PC-3 (cell line): Measurements from ENCODE around the gene TRIM25. TPM values are rescaled to one million over a fixed set of nuclear protein-coding genes. Genes with fewer than 3 reads are reported as not detected.

Experiments
- ATAC-seq: fragments of 200-7000 bp; cut with Tn5 transposase; 2 replicates; pipeline ENCODE4 v1.9.1; 2020; ENCODE audit warnings: mild to moderate bottlenecking, moderate library complexity
- BruUV-seq: library from RNA; stranded (reverse); fragments of 400-500 nt; replicated peaks from 2 replicates; lab custom pipeline; 2021; lab: Mats Ljungman, UMichigan
- CTCF ChIA-PET: fragments of 300-600 bp; sonication (Branson Sonifier 250); formaldehyde crosslinking; loops from one replicate; lab custom pipeline; 2022; ENCODE audit warnings: antibody characterized with exemption; lab: Charles Lee
- POLR2A ChIA-PET: fragments of 300-600 bp; sonication (Branson Sonifier 250); formaldehyde crosslinking; loops from one replicate; lab custom pipeline; 2022; ENCODE audit warnings: antibody characterized with exemption; ENCODE audit not compliant: unreplicated experiment; lab: Charles Lee
- DNase-seq: peaks from one replicate; pipeline ENCODE4 v3.0.0-alpha.2; 2015
- H2AFZ ChIP-seq: fragments of 300-600 bp; sonication (generic); 2 replicates; pipeline ENCODE4 v1.6.0; 2016; ENCODE audit warnings: antibody characterized with exemption, low read length
- H3F3A ChIP-seq: fragments of 300-600 bp; sonication (generic); one replicate; pipeline ENCODE4 v1.6.0; 2017; ENCODE audit warnings: antibody characterized with exemption, low read length, control low read depth, mild to moderate bottlenecking; ENCODE audit not compliant: unreplicated experiment
- H3K27ac ChIP-seq: fragments of 300-600 bp; sonication (generic); 2 replicates; pipeline ENCODE4 v1.5.1; 2016; ENCODE audit warnings: mild to moderate bottlenecking, low read length
- H3K27me3 ChIP-seq: fragments of 300-600 bp; sonication (generic); 2 replicates; pipeline ENCODE4 v1.6.1; 2016; ENCODE audit warnings: low read length, mixed read lengths
- H3K36me3 ChIP-seq: fragments of 300-600 bp; sonication (generic); 2 replicates; pipeline ENCODE4 v1.6.1; 2016; ENCODE audit warnings: low read depth, mixed run types, low read length, mixed read lengths
- H3K4me1 ChIP-seq: fragments of 300-600 bp; sonication (generic); 2 replicates; pipeline ENCODE4 v1.5.1; 2016; ENCODE audit warnings: low read length; ENCODE audit not compliant: insufficient read depth
- H3K4me2 ChIP-seq: fragments of 300-600 bp; sonication (generic); 2 replicates; pipeline ENCODE4 v1.6.0; 2016; ENCODE audit warnings: low read length
- H3K4me3 ChIP-seq: fragments of 300-600 bp; sonication (generic); 2 replicates; pipeline ENCODE4 v1.5.1; 2016; ENCODE audit warnings: mild to moderate bottlenecking, low read length, mixed read lengths
- H3K79me2 ChIP-seq: fragments of 300-600 bp; sonication (generic); 2 replicates; pipeline ENCODE4 v1.6.1; 2017; ENCODE audit warnings: low read length, mixed read lengths
- H3K9ac ChIP-seq: fragments of 300-600 bp; sonication (generic); 2 replicates; pipeline ENCODE4 v1.6.0; 2016; ENCODE audit warnings: mild to moderate bottlenecking, low read length
- H3K9me2 ChIP-seq: fragments of 300-600 bp; sonication (generic); replicated peaks from 2 replicates; pipeline ENCODE4 v1.6.1; 2016; ENCODE audit warnings: mixed run types, low read length, mixed read lengths
- H3K9me3 ChIP-seq: fragments of 300-600 bp; sonication (generic); 2 replicates; pipeline ENCODE4 v1.6.1; 2016; ENCODE audit warnings: low read length, mixed read lengths
- H4K20me1 ChIP-seq: fragments of 300-600 bp; sonication (generic); 2 replicates; pipeline ENCODE4 v1.6.1; 2016; ENCODE audit warnings: low read length, mixed read lengths
- EZH2 ChIP-seq: fragments of 300-600 bp; sonication (generic); IDR thresholded peaks from one replicate; pipeline ENCODE4 v1.6.1; 2017; ENCODE audit warnings: antibody characterized with exemption, mild to moderate bottlenecking, low read length; ENCODE audit not compliant: unreplicated experiment
- EZH2phosphoT487 ChIP-seq: fragments of 300-600 bp; sonication (generic); IDR thresholded peaks from 2 replicates; pipeline ENCODE4 v1.6.1; 2018; ENCODE audit warnings: mild to moderate bottlenecking, antibody characterized with exemption, low read length, borderline replicate concordance
- intact Hi-C: fragments of 100-400 bp; cut with micrococcal nuclease; formaldehyde crosslinking; loops from 2 replicates; pipeline ENCODE4 v1.9.0; 2023
- total RNA-seq: library from RNA; depleted of rRNA; stranded (reverse); fragments of >200 nt; gene quantifications from 2 replicates; pipeline ENCODE4 v1.2.3, GENCODE V29; 2014
- TF ChIP-seq, protein P1 (sequence below): fragments of 300-600 bp; sonication (generic); conservative IDR thresholded peaks from 2 replicates; pipeline ENCODE4 v1.5.1; 2017; ENCODE audit warnings: antibody characterized with exemption, low read depth, mild to moderate bottlenecking, low read length

The TRIM25 gene
- total RNA-seq, 1 experiment from 2014 or later = 44.0 TPM

DNA sequence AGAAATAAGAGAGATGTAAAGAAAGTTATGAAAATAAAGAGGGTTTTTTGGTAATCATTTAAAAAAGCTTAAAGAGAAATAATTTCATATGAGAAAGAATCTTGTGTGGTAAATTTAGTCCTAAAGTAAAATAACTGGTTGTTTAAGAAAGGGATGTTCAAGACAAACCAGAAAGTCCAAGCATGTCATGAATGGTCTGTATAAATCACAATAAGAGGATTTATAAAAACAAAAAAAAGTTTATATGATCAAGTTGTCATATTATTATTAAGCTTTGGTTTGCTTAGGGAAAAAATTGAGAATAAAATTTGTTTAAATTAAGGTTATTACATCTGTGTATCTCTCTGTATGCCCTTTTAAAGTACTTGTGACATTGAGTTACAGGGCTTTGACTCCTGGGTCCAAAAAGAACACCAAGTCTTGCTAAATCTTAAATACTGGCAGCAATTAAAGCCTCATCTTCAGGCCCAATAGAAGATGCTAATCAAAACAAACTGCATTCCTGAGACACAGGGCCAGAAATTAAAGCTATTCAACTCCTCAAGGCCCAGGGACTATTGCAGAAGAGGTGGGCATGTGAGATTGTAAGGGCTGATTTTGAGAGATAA is 15.6 kb upstream of the TRIM25 start:
- POLR2A ChIA-PET = no interaction called here
- peaks cover 44% of the 10 kb centered on the region for H3K36me3 ChIP-seq
- H3K27me3 ChIP-seq = no peaks in the 10 kb centered on the region
- H3K4me2 ChIP-seq = no peak overlapping the region
- no peaks in the 10 kb centered on the region for H3K79me2 ChIP-seq
- DNase-seq (peak; percentile 42), ATAC-seq (no peak)
- no peaks in the 10 kb centered on the region for H3K4me1 ChIP-seq
- H3K9me3 ChIP-seq = peaks cover 32% of the 10 kb centered on the region
- no peak overlapping the region; the same call in 1 of the 2 replicates for H3K4me3 ChIP-seq
- BruUV-seq = no TSS peak
- intact Hi-C loops = no loop called here
- H2AFZ ChIP-seq = no peak overlapping the region
- no peaks in the 10 kb centered on the region for H4K20me1 ChIP-seq
- H3K27ac ChIP-seq = no peak overlapping the region
- no peaks in the 10 kb centered on the region for H3K9me2 ChIP-seq
- no peaks in the 10 kb centered on the region for H3F3A ChIP-seq
- CTCF ChIA-PET = no interaction called here
- TF ChIP-seq EZH2 (no peak), EZH2phosphoT487 (no peak)
- TF ChIP-seq, protein P1, sequence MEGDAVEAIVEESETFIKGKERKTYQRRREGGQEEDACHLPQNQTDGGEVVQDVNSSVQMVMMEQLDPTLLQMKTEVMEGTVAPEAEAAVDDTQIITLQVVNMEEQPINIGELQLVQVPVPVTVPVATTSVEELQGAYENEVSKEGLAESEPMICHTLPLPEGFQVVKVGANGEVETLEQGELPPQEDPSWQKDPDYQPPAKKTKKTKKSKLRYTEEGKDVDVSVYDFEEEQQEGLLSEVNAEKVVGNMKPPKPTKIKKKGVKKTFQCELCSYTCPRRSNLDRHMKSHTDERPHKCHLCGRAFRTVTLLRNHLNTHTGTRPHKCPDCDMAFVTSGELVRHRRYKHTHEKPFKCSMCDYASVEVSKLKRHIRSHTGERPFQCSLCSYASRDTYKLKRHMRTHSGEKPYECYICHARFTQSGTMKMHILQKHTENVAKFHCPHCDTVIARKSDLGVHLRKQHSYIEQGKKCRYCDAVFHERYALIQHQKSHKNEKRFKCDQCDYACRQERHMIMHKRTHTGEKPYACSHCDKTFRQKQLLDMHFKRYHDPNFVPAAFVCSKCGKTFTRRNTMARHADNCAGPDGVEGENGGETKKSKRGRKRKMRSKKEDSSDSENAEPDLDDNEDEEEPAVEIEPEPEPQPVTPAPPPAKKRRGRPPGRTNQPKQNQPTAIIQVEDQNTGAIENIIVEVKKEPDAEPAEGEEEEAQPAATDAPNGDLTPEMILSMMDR = no peak
- no peak overlapping the region for H3K9ac ChIP-seq

DNA sequence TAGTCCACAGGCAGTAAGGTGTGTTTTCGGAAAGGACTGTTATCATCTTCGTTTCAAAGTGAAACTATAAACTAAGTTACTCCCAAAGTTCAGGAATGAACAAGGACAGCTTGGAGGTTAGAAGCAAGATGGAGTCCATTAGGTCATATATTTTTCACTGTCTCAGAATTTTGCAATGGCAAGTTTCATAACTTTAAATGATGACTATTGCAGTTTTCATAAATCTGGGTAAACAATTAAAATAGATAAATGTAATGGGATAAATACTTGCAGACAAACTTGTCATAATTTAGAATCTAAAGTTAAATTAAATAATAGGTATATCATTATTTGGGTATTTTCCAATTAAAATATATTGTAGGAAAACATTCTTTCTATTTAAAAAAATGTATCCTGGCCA is 14.7 kb upstream of the TRIM25 start:
- Histone ChIP-seq H3K4me2 (no peak overlapping the region), H3K9me2 (no peaks in the 10 kb centered on the region), H2AFZ (no peak overlapping the region), H3F3A (no peaks in the 10 kb centered on the region), H3K4me1 (no peaks in the 10 kb centered on the region), H3K36me3 (peaks cover 37% of the 10 kb centered on the region; the same call in 1 of the 2 replicates), H3K9me3 (peaks cover 32% of the 10 kb centered on the region), H3K79me2 (no peaks in the 10 kb centered on the region), H3K4me3 (no peak overlapping the region), H3K9ac (no peak overlapping the region), H3K27ac (no peak overlapping the region), H4K20me1 (no peaks in the 10 kb centered on the region), H3K27me3 (no peaks in the 10 kb centered on the region)
- TF ChIP-seq EZH2 (no peak), EZH2phosphoT487 (no peak)
- TF ChIP-seq, protein P1 = no peak
- POLR2A ChIA-PET = no interaction called here
- BruUV-seq = no TSS peak
- intact Hi-C loops = no loop called here
- ATAC-seq = no peak
- no peak for DNase-seq
- CTCF ChIA-PET = no interaction called here

DNA sequence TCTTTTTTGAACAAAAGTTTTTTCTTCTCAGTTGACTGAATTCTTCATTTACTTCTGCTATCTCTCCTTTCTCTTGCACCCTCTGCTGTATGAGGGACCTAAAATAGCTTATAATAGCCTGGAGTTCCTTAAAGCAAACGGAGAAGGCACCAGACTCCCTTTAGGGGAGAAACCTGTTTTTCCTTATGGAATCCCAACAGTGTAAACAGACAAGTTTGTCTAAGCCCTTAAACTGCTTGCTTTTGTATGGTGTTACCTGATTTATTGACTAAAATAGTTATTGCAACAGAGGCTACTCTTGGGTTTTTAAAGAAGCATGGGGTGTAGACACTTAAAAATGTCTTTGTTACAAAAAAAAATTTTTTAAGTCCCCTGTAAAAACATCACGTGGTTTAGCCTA is 12.9 kb upstream of the TRIM25 start:
- POLR2A ChIA-PET = no interaction called here
- no peak for TF ChIP-seq EZH2
- H3F3A ChIP-seq = no peaks in the 10 kb centered on the region
- peaks cover 31% of the 10 kb centered on the region for H3K9me3 ChIP-seq
- peak; percentile 27; the same call in 1 of the 2 replicates for ATAC-seq
- H3K27me3 ChIP-seq = no peaks in the 10 kb centered on the region
- peaks cover 25% of the 10 kb centered on the region; the same call in 1 of the 2 replicates for H3K36me3 ChIP-seq
- H2AFZ ChIP-seq = no peak overlapping the region
- intact Hi-C loops = no loop called here
- H4K20me1 ChIP-seq = no peaks in the 10 kb centered on the region
- H3K27ac ChIP-seq = no peak overlapping the region
- H3K4me1 ChIP-seq = no peaks in the 10 kb centered on the region
- BruUV-seq = no TSS peak
- H3K4me2 ChIP-seq = no peak overlapping the region
- DNase-seq = peak; percentile 14
- no peaks in the 10 kb centered on the region for H3K79me2 ChIP-seq
- no peak overlapping the region for H3K4me3 ChIP-seq
- CTCF ChIA-PET = interaction anchor here (0.7 kb wide), 1 partner anchor 107 kb away, joined by 5 read pairs; no protein-coding TSS in a partner anchor
- H3K9ac ChIP-seq = no peak overlapping the region
- H3K9me2 ChIP-seq = no peaks in the 10 kb centered on the region
